Neural crest cell (in vitro differentiated cells): ENCODE results near the gene PKLR. TPM values are rescaled to one million over a fixed set of nuclear protein-coding genes. Genes with fewer than 3 reads are reported as not detected.

ENCODE experiments used
- DNase-seq: peaks from one replicate; pipeline ENCODE4 v3.0.0; 2021; ENCODE audit warnings: low read depth, mixed read lengths, low spot score
- H3K27ac Mint-ChIP-seq: one replicate; pipeline ENCODE4 v1.8.0; 2021; ENCODE audit warnings: mild to moderate bottlenecking, mixed read lengths; ENCODE audit not compliant: unreplicated experiment
- H3K27me3 Mint-ChIP-seq: 2 replicates; pipeline ENCODE4 v1.8.0; 2021; ENCODE audit warnings: low read depth, mild to moderate bottlenecking, mixed read lengths
- H3K36me3 Mint-ChIP-seq: 2 replicates; pipeline ENCODE4 v1.8.0; 2021; ENCODE audit warnings: low read depth, mild to moderate bottlenecking, mixed read lengths
- H3K4me1 Mint-ChIP-seq: 2 replicates; pipeline ENCODE4 v1.8.0; 2021; ENCODE audit warnings: mixed read lengths
- H3K4me3 Mint-ChIP-seq: one replicate; pipeline ENCODE4 v1.8.0; 2021; ENCODE audit warnings: mild to moderate bottlenecking, mixed read lengths
- H3K9me3 Mint-ChIP-seq: 2 replicates; pipeline ENCODE4 v1.8.0; 2021; ENCODE audit warnings: mixed read lengths
- CTCF ChIP-seq: fragments of 200-600 bp; sonication (generic); conservative IDR thresholded peaks from 2 replicates; pipeline ENCODE4 v1.5.0; 2021; ENCODE audit warnings: antibody characterized with exemption, mild to moderate bottlenecking
- total RNA-seq: library from RNA; stranded (reverse); gene quantifications from 2 replicates; pipeline ENCODE4 v1.2.1, GENCODE V29; 2021

The PKLR gene
- total RNA-seq, 1 donor from 2014 or later = not detected

GRCh38 chr1:155321639-155322503, 20.6 kb upstream of the PKLR start:
- DNase-seq = no peak
- Mint-ChIP-seq H3K4me1 (peaks cover 64% of the 10 kb centered on the region), H3K27ac (peak overlapping the region; percentile 84), H3K27me3 (peaks cover 26% of the 10 kb centered on the region), H3K9me3 (no peaks in the 10 kb centered on the region), H3K4me3 (peak overlapping the region; percentile 88), H3K36me3 (peaks cover 18% of the 10 kb centered on the region)
- no peak for TF ChIP-seq CTCF

GRCh38 chr1:155320661-155321617, 19.7 kb upstream of the PKLR start, which contains the start of gene RUSC1:
Gene RUSC1 (plus strand): TSS chr1:155320894. CDS start chr1:155321774, 880 bp downstream.
- H3K27ac Mint-ChIP-seq = peak within 1 kb of the TSS; percentile 58
- no peaks in the 10 kb centered on the region for H3K9me3 Mint-ChIP-seq

DNA sequence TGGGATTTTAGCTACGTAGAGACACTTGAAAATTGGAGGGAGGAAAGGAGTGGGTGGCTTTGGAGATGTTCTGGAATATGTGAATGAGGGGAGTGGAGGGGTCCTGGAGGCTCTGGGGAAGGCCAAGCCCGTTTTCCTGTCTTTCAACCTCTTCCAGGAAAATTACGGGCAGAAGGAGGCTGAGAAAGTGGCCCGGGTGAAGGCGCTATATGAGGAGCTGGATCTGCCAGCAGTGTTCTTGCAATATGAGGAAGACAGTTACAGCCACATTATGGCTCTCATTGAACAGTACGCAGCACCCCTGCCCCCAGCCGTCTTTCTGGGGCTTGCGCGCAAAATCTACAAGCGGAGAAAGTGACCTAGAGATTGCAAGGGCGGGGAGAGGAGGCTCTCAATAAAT, 19.0 kb upstream of the PKLR start:
- DNase-seq = no peak
- Mint-ChIP-seq H3K9me3 (no peaks in the 10 kb centered on the region), H3K27ac (no peak overlapping the region), H3K4me1 (peaks cover 57% of the 10 kb centered on the region), H3K27me3 (peaks cover 22% of the 10 kb centered on the region), H3K36me3 (peaks cover 18% of the 10 kb centered on the region), H3K4me3 (peak overlapping the region; percentile 88)
- no peak for TF ChIP-seq CTCF

More at GRCh38 chr1:155320661-155321617, 19.7 kb upstream of the PKLR start, which contains the start of gene RUSC1:
- peaks cover 23% of the 10 kb centered on the region for H3K27me3 Mint-ChIP-seq
- H3K36me3 Mint-ChIP-seq = peaks cover 18% of the 10 kb centered on the region
- TF ChIP-seq CTCF = no peak
- DNase-seq = peak; percentile 47
- peaks cover 62% of the 10 kb centered on the region for H3K4me1 Mint-ChIP-seq
- H3K4me3 Mint-ChIP-seq = peak within 1 kb of the TSS; percentile 88

- Mint-ChIP-seq H3K9me3 (no peaks in the 10 kb centered on the region), H3K36me3 (peaks cover 22% of the 10 kb centered on the region), H3K4me3 (peak overlapping the region; percentile 88), H3K4me1 (peaks cover 57% of the 10 kb centered on the region), H3K27me3 (peaks cover 22% of the 10 kb centered on the region), H3K27ac (no peak overlapping the region)
- no peak for DNase-seq
- TF ChIP-seq CTCF = no peak
These were observed 18.3 kb upstream of the PKLR start for GRCh38 chr1:155319536-155319935.

GRCh38 chr1:155318082-155318481, 16.8 kb upstream of the PKLR start:
- no peak overlapping the region for H3K27ac Mint-ChIP-seq

More at GRCh38 chr1:155318082-155318481, 16.8 kb upstream of the PKLR start:
- TF ChIP-seq CTCF = no peak
- Mint-ChIP-seq H3K27me3 (peaks cover 21% of the 10 kb centered on the region), H3K4me3 (peak overlapping the region; percentile 88), H3K36me3 (peaks cover 27% of the 10 kb centered on the region), H3K4me1 (peaks cover 62% of the 10 kb centered on the region), H3K9me3 (no peaks in the 10 kb centered on the region)
- DNase-seq = no peak
